HG02759 (cell line): ENCODE results near the gene KPNA5.
"Not testable (repeated sequence)": the region's sequence is repeated elsewhere in the genome, so short reads cannot be mapped to it uniquely, and the experiment has no call there.

Experiments
- ATAC-seq: cut with Tn5 transposase; IDR thresholded peaks from one replicate; pipeline ENCODE4 v1.9.1; 2021; ENCODE audit warnings: mild to moderate bottlenecking, moderate library complexity; ENCODE audit not compliant: unreplicated experiment

Gene KPNA5

GRCh38 chr6:116697480-116697879 is 16.5 kb downstream of the KPNA5 start:
- peak; percentile 67 for ATAC-seq

DNA sequence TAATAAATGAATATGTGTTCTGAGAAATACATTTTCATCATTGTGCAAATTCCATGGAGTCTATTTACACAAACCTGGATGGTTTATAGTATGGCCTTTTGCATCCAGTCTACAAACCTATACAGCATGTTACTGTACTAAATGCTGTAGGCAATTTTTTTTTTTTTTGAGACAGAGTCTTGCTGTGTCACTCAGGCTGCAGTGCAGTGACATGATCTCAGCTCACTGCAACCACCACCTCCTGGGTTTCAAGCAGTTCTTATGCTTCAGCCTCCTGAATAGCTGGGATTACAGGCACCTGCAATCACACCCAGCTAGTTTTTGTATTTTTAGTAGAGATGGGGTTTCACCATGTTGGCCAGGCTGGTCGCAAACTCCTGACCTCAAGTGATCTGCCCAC is 22.9 kb downstream of the KPNA5 start:
- not testable (repeated sequence) for ATAC-seq

DNA sequence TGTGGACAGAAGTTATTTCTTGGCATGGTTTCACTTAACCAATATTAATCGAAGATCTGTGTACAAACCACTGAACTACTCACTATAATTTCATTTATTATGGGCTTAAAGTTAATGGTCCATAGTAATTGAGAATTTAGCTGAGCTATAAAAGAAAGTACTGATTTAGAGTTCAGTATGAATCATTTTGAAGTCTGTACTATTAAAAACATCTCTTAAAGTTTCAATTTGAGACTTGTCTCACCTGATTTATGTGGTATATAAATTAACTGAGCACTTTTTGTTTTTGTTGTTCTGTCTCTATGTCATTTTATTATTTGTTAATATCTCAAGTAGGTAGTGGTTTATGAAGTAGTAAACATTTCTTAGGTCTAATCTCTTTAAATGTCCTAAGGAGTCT is 24.9 kb downstream of the KPNA5 start:
- no peak for ATAC-seq

DNA sequence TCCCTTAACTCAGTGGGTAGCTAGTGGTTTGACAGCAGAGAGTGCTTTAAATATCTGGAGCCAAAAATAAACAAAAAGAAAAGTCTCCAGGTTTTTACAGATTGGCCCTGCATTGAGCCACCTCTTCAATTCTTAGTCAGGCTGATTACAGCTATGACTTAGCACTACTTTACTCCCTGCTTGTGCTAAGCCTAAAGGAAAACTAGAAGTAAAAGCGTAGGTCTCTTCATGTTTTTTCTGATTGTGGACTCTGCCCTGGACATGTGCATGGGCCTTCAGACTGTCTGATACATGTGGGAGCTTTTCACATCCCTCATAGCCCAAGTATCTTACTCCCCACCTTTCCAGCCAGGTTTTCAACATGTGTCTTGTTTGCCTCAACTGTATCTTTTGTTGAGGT is 33.3 kb downstream of the KPNA5 start:
- ATAC-seq, result peak; percentile 68

- no peak for ATAC-seq
Measured at GRCh38 chr6:116714761-116715160, 33.8 kb downstream of the KPNA5 start.

DNA sequence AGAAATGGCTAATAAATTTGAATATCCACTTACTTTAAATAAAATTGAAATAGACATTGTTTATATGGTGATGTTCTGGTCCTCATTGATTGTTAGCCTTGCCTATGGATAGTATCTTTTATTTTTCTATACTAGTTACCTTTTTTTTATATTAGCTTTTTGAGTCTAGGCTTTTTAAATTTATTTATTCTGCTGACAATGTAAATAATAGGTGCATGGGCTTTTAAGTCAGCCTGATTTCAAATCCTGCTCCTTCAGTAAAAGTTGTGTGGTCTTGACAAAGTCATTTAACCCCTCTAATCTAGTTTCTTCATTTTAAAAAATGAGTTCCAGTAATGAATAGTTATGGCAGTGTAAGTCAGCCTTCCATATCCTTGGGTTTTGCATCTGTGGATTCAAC is 45.9 kb downstream of the KPNA5 start:
- no peak for ATAC-seq

DNA sequence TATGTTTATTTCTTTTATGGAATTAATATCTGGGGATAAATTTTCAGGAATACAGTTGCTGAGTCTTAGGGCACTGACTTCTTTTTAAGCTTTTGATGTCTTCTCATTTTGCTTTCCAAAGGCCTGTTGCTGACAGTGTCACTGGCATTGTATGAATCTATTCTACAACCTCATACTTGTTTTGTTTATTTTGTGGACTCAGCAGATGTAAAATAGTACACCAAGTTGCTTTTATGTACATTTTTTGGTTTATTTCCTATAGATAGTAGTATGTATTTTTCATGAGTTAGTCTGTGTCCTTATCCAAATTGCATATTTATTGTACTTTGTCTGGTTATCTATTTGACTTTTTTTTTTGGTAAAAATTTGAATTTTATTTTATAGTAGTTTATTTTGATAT is 49.5 kb downstream of the KPNA5 start:
- no peak for ATAC-seq

- no peak for ATAC-seq
Measured at GRCh38 chr6:116737004-116737403, 56.0 kb downstream of the KPNA5 start.

GRCh38 chr6:116740486-116740885 is 59.5 kb downstream of the KPNA5 start:
- not testable (repeated sequence) for ATAC-seq

- ATAC-seq, result no peak
Measured at GRCh38 chr6:116741571-116741970, 60.6 kb downstream of the KPNA5 start.

GRCh38 chr6:116745176-116745575 is 64.2 kb downstream of the KPNA5 start:
- no peak for ATAC-seq

GRCh38 chr6:116761779-116762178 is 80.8 kb downstream of the KPNA5 start:
- ATAC-seq, result no peak

- ATAC-seq, result no peak
Measured at GRCh38 chr6:116762235-116762634, 81.2 kb downstream of the KPNA5 start.

DNA sequence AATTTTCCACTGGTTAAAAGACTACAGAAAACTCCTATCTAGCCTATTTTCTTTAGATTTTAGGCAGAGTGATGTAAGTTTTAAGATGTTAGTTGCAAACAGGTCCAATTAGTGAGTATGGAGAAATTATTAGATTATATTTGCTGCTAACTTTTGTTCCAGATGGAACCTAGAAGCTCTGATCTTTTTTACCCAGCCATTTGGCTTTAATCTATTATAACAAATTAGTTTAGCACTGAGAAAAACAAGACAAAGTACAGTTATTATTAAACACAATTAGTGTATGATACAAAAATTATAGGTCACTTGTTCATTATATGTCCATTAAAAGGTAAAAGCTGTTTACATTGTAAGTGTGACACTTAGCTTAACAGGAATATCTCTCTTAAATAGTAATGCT is 82.0 kb downstream of the KPNA5 start:
- no peak for ATAC-seq

DNA sequence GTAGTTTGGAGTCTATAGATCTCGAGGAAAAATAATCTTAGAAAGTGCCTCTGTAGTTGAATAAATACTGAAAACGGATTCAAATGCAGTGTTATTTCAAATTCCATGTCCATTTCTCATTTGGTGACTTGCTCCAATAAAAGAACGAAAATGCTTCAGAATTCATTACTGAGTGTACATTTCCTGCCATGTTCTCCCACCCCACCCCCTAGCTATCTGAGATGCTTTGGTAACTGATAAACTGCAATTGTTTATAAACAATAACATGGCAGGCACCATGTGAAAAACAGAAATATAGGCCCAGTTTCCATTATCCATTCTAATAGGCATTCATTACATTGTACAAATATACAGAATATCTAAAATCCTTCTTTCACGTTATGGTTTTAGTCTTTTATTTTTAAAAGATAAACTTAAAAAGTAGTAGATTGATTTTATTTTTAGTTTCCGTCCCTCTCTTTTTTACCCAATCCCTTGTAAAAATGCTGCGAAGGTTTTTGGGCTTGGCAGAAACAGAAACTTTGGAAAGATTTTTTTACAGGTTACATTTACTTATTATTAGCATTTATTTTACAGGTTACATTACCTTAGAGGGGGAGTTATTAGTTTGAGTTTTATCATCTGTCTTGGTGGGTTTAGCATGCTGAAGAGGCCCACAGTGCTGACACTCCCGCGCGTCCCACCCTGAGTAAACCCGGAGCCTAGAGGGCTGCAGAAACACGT is 83.1 kb downstream of the KPNA5 start:
- ATAC-seq, result no peak

- ATAC-seq, result no peak
Measured at GRCh38 chr6:116764629-116764960, 83.6 kb downstream of the KPNA5 start.

- peak; percentile 44 for ATAC-seq
Measured at GRCh38 chr6:116764961-116765841, 84.2 kb downstream of the KPNA5 start, which contains the start of gene FAM162B. Gene FAM162B, minus strand, starts transcription at chr6:116765719. Its CDS starts 143 bp downstream, at chr6:116765576.

- no peak for ATAC-seq
Measured at GRCh38 chr6:116766506-116767176, 85.6 kb downstream of the KPNA5 start.

DNA sequence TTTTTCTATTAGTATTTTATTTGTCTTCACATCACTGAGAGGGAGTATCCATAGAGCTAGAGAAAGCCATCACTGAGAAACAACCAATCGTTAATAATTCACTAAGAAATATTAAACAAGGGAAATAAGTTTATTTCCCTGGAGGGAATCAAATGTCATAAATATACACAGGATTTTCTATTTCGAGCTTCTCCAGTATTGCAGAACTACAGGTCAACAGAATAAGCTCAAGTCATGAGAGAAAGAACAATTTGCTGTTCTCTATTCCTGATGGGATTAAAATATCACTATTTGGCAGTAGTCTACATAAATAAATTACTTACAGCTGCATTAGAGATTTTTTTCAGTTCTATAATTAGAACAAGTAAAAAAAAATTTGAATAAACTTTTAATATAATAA is 86.7 kb downstream of the KPNA5 start:
- ATAC-seq, result no peak

- ATAC-seq, result no peak
Measured at GRCh38 chr6:116772450-116772849, 91.4 kb downstream of the KPNA5 start.

DNA sequence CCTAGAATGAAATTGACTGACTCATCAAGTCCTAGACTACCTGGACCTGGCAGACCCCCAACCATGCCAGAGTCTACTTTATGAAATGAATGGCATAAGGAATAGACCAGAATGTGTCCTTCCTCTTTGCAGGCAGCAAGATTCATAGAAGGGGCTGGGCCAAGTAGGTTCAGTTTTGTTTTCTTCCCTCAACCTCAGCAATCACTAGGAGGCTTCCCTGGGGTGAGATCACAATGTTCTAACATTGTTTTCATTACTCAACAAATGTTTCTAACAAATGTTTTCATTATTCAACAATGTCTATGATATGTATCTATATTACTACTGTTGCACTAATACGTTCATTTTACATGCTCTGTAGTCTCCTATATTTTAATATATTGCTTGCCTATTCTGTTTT is 92.9 kb downstream of the KPNA5 start:
- no peak for ATAC-seq
